Caki2 (cell line): ENCODE data around the gene ZIC2. TPM values are rescaled to one million over a fixed set of nuclear protein-coding genes. Genes with fewer than 3 reads are reported as not detected.
"Not testable (repeated sequence)": the region's sequence is repeated elsewhere in the genome, so short reads cannot be mapped to it uniquely, and the experiment has no call there.

Experiments used
- DNase-seq: peaks from one replicate; pipeline ENCODE4 v3.0.0-alpha.2; 2015; ENCODE audit warnings: low read depth
- in situ Hi-C: cut with HindIII; loops from 2 replicates; pipeline ENCODE4 v1.10.0; 2016; ENCODE audit warnings: low sequenced_read_pairs, low pct_unique_long_range_greater_than_20kb, mixed read lengths
- total RNA-seq: library from RNA; depleted of rRNA; stranded (reverse); fragments of >200 nt; shearing (Covaris generic); gene quantifications from 2 replicates; pipeline ENCODE4 v1.2.3, GENCODE V29; 2014; ENCODE audit warnings: low replicate concordance; rRNA removed

ZIC2 gene
- 0.72 and 4.1 TPM in 2 replicates for total RNA-seq

- in situ Hi-C loops, result no loop called here
- DNase-seq, result no peak
Measured at GRCh38 chr13:99981735-99982035, at the start of gene ZIC2. TSS of gene ZIC2 (plus strand) at chr13:99981784. CDS start at chr13:99982065, 281 bp downstream.

GRCh38 chr13:99932912-99933311, 48.7 kb upstream of the ZIC2 start:
- DNase-seq, result no peak
- in situ Hi-C loops, result no loop called here

- in situ Hi-C loops, result no loop called here
Measured at GRCh38 chr13:99935772-99936171, 45.8 kb upstream of the ZIC2 start.

GRCh38 chr13:99938635-99939034, 42.9 kb upstream of the ZIC2 start:
- in situ Hi-C loops, result no loop called here

More at GRCh38 chr13:99935772-99936171, 45.8 kb upstream of the ZIC2 start:
- DNase-seq, result no peak

GRCh38 chr13:99941086-99941485, 40.5 kb upstream of the ZIC2 start:
- in situ Hi-C loops, result no loop called here
- no peak for DNase-seq

More at GRCh38 chr13:99938635-99939034, 42.9 kb upstream of the ZIC2 start:
- no peak for DNase-seq

GRCh38 chr13:99941911-99942310, 39.7 kb upstream of the ZIC2 start:
- no peak for DNase-seq
- in situ Hi-C loops, result no loop called here

GRCh38 chr13:99944102-99944501, 37.5 kb upstream of the ZIC2 start:
- in situ Hi-C loops, result no loop called here
- DNase-seq, result no peak

GRCh38 chr13:99944606-99945005, 37.0 kb upstream of the ZIC2 start:
- in situ Hi-C loops, result no loop called here

GRCh38 chr13:99945515-99945914, 36.1 kb upstream of the ZIC2 start:
- DNase-seq, in situ Hi-C loops: not testable (repeated sequence)

More at GRCh38 chr13:99944606-99945005, 37.0 kb upstream of the ZIC2 start:
- no peak for DNase-seq

- DNase-seq, result no peak
- in situ Hi-C loops, result no loop called here
Measured at GRCh38 chr13:99947666-99948065, 33.9 kb upstream of the ZIC2 start.

- DNase-seq, result no peak
- in situ Hi-C loops, result no loop called here
Measured at GRCh38 chr13:99948411-99948810, 33.2 kb upstream of the ZIC2 start.

GRCh38 chr13:99948907-99949678, 32.5 kb upstream of the ZIC2 start:
- DNase-seq, result no peak
- in situ Hi-C loops, result no loop called here

GRCh38 chr13:99949679-99950413, 31.7 kb upstream of the ZIC2 start:
- no peak for DNase-seq
- in situ Hi-C loops, result no loop called here

GRCh38 chr13:99951666-99952065, 29.9 kb upstream of the ZIC2 start:
- in situ Hi-C loops, DNase-seq: not testable (repeated sequence)

- in situ Hi-C loops, result no loop called here
- no peak for DNase-seq
Measured at GRCh38 chr13:99953138-99953755, 28.3 kb upstream of the ZIC2 start.

GRCh38 chr13:99955107-99955746, 26.4 kb upstream of the ZIC2 start:
- in situ Hi-C loops, result no loop called here
- no peak for DNase-seq

GRCh38 chr13:99955747-99956472, 25.7 kb upstream of the ZIC2 start:
- no peak for DNase-seq
- in situ Hi-C loops, result no loop called here
